ENCODE results near the gene TSPAN3.

TSPAN3 gene

GRCh38 chr15:77115179-77115578 lies 44.3 kb upstream of the TSPAN3 start:
- no peak for TF ChIP-seq REST (IDR thresholded peaks at IDR 0.05; ENCODE audit: insufficient replicate concordance, low read depth)
- TF ChIP-seq GABPA (IDR thresholded peaks at IDR 0.05; ENCODE audit: low read depth) = no peak
- TF ChIP-seq POLR2AphosphoS5 (IDR thresholded peaks at IDR 0.05; ENCODE audit: low read depth) = no peak
- TF ChIP-seq SPI1 (IDR thresholded peaks at IDR 0.05; ENCODE audit: borderline replicate concordance, low read depth) = no peak
- no peak for TF ChIP-seq CTCF (IDR thresholded peaks at IDR 0.05; ENCODE audit: insufficient read depth, low read length)
- H3K27ac ChIP-seq (replicated peaks) = no peak overlapping the region
- DNase-seq (ENCODE audit: low read depth in 1 of 2, low spot score in 1 of 2) = no peak
- no peaks in the 10 kb centered on the region for H3K27me3 ChIP-seq (ENCODE audit: insufficient read depth, poor library complexity, severe bottlenecking)
- no peak overlapping the region for H3K4me3 ChIP-seq (replicated peaks; ENCODE audit: insufficient read depth, low read length)

- Histone ChIP-seq H3K27me3 (ENCODE audit: insufficient read depth, poor library complexity, severe bottlenecking) (no peaks in the 10 kb centered on the region), H3K4me3 (replicated peaks; ENCODE audit: insufficient read depth, low read length) (no peak overlapping the region), H3K27ac (replicated peaks) (no peak overlapping the region)
- TF ChIP-seq REST (IDR thresholded peaks at IDR 0.05; ENCODE audit: insufficient replicate concordance, low read depth) (no peak), GABPA (IDR thresholded peaks at IDR 0.05; ENCODE audit: low read depth) (no peak), CTCF (IDR thresholded peaks at IDR 0.05; ENCODE audit: insufficient read depth, low read length) (no peak)
- DNase-seq (ENCODE audit: low read depth in 1 of 2, low spot score in 1 of 2) = no peak
These were observed 42.1 kb upstream of the TSPAN3 start for GRCh38 chr15:77112838-77113504.

- TF ChIP-seq SPI1 (IDR thresholded peaks at IDR 0.05; ENCODE audit: borderline replicate concordance, low read depth) (no peak), CTCF (IDR thresholded peaks at IDR 0.05; ENCODE audit: insufficient read depth, low read length) (no peak), POLR2AphosphoS5 (IDR thresholded peaks at IDR 0.05; ENCODE audit: low read depth) (no peak), REST (IDR thresholded peaks at IDR 0.05; ENCODE audit: insufficient replicate concordance, low read depth) (no peak), GABPA (IDR thresholded peaks at IDR 0.05; ENCODE audit: low read depth) (no peak)
- DNase-seq (ENCODE audit: low read depth in 1 of 2, low spot score in 1 of 2) = no peak
- H3K4me3 ChIP-seq (replicated peaks; ENCODE audit: insufficient read depth, low read length) = no peak overlapping the region
- H3K27ac ChIP-seq (replicated peaks) = no peak overlapping the region
- no peaks in the 10 kb centered on the region for H3K27me3 ChIP-seq (ENCODE audit: insufficient read depth, poor library complexity, severe bottlenecking)
These were observed 40.9 kb upstream of the TSPAN3 start for GRCh38 chr15:77111789-77112188.
